IMR-90 (cell line): ENCODE results near the gene KHDRBS1.

ENCODE experiments used
- CTCF ChIP-seq: conservative IDR thresholded peaks from 2 replicates; pipeline ENCODE4 v1.5.1; 2012; ENCODE audit warnings: mild to moderate bottlenecking, low read depth, low read length, improper control_type of control experiment
- MXI1 ChIP-seq: IDR thresholded peaks from 2 replicates; pipeline ENCODE4 v1.6.1; 2012; ENCODE audit warnings: low read depth, mild to moderate bottlenecking, low read length, moderate library complexity, borderline replicate concordance

DNA sequence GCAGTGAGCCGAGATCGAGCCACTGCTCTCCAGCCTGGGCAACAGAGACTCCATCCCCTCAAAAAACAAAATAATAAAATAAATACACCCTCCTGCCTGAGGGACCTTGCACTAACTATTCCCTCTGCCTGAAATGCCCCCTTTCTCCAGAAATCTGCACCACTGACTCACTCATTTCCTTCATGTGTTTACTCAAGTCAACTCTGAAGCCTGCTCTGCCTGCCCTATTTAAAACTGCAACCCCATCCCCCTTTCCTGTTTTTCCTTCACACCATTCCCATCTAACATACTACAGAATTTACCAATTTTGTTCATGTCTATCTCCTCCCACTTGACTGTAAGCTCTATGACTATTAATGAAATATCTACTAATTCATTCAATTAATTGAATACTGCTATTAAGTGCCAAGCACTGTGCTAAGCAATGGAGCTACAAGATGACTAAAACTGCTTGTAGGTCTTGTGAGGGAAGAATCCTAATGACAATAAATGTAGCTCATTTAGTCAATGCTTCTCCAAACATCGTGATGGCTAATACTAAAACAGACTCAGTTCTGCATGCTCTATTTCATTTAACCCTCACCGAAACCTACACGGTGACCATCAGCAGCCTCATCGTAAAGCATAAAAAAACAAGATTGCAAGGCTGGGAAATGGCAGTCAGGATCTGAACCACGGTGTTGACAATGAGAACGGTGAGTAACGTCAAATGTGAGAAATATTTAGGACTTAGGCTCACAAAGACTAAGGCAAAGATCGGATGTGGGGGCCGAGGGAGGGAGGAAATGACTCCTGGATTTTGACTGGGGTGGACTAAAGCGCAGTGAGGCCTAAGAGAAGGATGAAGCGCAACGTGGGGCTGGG, 58.3 kb downstream of the KHDRBS1 start:
- TF ChIP-seq CTCF (no peak), MXI1 (no peak)
